DMS53 treated with DMSO at 0.1 percent for 48 hours (cell line): ENCODE measurements around the gene TRIML2.

Experiments used
- DNase-seq: peaks from one replicate; lab custom pipeline; 2025; ENCODE audit not compliant: unreplicated experiment; lab: John Stamatoyannopoulos, UW

The TRIML2 gene, protein sequence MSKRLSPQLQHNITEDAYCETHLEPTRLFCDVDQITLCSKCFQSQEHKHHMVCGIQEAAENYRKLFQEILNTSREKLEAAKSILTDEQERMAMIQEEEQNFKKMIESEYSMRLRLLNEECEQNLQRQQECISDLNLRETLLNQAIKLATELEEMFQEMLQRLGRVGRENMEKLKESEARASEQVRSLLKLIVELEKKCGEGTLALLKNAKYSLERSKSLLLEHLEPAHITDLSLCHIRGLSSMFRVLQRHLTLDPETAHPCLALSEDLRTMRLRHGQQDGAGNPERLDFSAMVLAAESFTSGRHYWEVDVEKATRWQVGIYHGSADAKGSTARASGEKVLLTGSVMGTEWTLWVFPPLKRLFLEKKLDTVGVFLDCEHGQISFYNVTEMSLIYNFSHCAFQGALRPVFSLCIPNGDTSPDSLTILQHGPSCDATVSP

GRCh38 chr4:188109157-188109755, at the start of gene TRIML2:
TSS of gene TRIML2 (minus strand) at chr4:188109603. CDS start at chr4:188105368, 4,235 bp downstream.
- DNase-seq, result no peak

DNA sequence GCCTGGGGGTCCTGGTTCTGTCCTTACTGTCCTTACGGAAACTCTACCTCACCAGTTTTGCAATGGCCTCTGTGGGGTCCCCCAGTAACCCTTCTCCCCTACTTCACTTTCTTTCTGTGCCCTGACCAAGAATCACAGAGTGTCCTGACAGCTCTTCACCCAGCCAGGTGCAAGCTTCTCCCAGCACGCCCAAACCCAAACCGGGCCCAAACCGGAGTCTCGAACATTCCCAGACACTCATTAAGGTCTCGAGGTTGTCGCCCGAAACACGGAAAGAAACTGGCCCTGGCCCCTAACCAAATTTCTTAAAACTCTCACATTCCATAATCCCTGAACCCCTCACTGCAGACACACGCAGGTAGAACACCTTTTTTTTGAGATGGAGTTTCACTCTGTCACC, 48.9 kb upstream of the TRIML2 start:
- DNase-seq, result no peak

- no peak for DNase-seq
Observed at GRCh38 chr4:188154668-188155405, 45.4 kb upstream of the TRIML2 start.

- DNase-seq, result no peak
Observed at GRCh38 chr4:188147776-188148175, 38.4 kb upstream of the TRIML2 start.

- DNase-seq, result no peak
Observed at GRCh38 chr4:188147176-188147575, 37.8 kb upstream of the TRIML2 start.

DNA sequence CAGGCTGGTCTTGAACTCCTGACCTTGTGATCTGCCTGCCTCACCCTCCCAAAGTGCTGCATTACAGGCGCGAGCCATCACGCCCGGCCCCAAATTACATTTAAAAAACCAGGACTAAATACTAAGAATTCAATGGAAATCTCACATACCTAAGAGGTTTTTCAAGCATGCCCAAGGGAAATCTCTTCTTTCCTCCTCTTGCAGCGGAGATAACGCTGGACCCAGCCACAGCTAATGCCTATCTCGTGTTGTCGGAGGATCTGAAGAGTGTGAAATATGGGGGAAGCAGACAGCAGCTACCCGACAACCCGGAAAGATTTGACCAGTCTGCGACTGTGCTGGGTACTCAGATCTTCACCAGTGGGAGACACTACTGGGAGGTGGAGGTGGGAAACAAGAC, 37.2 kb upstream of the TRIML2 start:
- DNase-seq, result no peak

- no peak for DNase-seq
Observed at GRCh38 chr4:188145601-188146000, 36.2 kb upstream of the TRIML2 start.

GRCh38 chr4:188143731-188144130, 34.3 kb upstream of the TRIML2 start:
- DNase-seq, result no peak

DNA sequence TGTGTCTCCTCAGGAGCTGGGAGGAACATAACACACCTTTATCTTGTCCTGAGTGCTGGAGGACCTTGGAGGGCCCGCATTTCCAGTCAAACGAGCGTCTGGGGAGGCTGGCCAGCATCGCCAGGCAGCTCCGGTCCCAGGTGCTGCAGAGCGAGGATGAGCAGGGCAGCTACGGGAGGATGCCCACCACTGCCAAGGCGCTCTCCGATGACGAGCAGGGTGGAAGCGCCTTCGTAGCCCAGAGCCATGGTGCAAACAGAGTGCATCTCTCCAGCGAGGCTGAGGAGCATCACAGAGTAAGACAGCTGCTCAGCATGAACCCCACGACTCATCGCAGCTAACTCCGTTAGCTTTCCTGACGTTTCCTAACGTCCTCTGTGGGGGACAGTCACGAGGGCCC, 30.3 kb upstream of the TRIML2 start:
- DNase-seq, result no peak

- DNase-seq, result no peak
Observed at GRCh38 chr4:188139141-188139540, 29.7 kb upstream of the TRIML2 start, which contains the start of gene TRIML1. TSS of gene TRIML1 (plus strand) at chr4:188139441. CDS start at chr4:188139559, 118 bp downstream.

DNA sequence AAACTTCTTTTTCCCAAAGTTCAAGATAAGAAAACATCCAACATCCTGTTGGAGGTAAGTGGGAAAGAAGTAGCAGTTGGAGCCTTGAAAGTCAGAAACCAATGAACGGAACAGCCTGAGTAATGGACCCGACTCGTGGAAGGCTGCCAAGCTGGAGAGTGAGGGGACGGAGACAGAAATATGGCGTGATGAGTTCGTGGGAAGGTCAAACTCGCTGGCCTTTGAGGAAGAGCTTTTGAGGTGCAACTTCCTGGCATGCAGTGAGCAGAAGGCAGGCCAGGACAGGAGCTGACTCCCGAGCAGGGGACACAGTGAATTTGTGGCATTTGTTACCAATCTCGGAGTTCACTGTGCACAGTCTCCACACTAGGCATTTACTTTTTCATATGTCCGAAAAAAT, 28.8 kb upstream of the TRIML2 start:
- no peak for DNase-seq

- DNase-seq, result no peak
Observed at GRCh38 chr4:188132232-188132631, 22.8 kb upstream of the TRIML2 start.

DNA sequence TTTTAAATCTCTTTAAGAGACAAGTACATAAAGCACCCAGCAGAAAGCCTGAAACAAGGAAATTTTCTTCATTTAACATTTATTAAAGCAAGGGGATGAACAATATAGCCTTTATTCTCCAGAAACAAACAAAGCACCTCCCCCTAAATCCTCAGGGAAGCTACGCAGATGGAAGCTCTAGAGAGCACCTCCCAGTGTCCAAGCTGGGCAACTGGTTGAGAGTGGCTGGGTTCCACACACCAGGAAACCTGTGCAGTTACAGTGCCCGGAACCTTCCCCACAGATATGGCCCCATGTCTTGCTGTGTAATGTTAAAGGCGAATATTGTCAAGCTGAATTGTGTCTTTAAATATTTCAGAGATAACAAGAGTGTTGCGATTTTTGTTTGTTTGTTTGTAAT, 21.0 kb upstream of the TRIML2 start:
- DNase-seq, result no peak

DNA sequence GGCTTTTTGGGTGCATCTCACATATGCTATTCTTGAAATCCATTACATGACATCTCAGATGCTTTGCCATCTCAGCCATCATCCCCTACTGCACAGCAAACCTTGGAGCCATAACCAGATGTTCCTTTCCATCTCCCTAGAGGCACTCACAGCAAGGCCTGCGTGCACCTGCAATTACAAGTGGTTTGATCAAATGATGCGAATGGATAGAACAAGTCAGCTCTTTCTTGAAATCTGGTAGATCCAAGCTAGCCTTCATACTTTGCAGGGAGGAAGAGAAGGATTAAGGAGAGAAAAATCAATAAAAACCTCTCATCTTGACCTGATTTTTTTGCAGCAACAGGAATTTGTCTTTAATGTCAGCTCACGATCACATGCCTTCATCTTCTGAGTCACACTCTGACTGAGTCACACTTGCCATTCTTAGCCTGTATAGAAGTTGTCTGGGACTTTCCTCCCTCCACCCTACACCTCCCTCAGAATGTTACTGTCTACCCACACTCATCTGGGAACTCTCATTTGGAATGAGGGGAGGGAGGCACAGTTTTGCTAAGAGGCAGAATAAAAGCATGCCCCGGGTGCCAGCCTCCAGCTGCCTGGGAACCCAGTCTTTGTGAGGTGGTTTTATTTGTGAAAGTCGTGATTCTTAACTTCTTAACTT, 17.9 kb upstream of the TRIML2 start:
- DNase-seq, result no peak

DNA sequence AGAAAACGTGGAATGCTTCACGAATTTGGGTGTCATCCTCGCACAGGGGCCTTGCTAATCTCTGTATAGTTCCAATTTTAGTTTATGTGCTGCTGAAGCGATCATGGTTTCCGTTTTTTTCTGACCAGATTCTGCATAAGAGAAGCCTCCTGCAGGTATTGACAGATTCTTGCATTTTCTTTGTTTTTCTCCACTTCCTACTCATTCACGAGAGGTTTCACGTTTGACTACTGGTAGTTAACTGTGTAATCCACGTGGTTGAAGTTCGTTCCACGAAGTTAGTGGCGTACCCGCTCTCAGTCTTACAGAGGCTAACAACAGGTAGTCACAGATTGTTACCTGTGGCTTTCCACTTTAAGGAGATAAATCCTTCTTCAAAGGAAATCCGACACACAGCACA, 12.1 kb upstream of the TRIML2 start:
- no peak for DNase-seq

GRCh38 chr4:188117631-188118324, 8.4 kb upstream of the TRIML2 start:
- no peak for DNase-seq

DNA sequence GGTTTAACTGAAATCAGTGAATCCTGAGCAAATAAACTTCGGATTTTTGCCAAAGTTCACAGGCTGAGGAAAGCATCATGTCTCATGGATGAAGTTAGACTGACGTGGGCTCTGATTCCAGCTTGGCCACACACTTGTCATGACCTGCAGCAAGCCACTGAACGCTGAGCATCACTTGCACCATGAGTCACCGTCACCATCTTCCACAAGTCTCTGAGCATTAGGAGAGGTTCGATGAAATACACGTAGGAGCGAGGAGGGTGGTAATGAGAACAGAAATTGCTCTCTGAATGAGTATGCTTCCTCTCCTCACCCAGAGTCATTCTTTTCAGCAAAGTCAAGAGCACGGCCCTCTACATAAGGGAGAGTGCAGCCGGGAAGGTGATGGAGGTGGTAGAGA, 3.8 kb upstream of the TRIML2 start:
- no peak for DNase-seq

DNA sequence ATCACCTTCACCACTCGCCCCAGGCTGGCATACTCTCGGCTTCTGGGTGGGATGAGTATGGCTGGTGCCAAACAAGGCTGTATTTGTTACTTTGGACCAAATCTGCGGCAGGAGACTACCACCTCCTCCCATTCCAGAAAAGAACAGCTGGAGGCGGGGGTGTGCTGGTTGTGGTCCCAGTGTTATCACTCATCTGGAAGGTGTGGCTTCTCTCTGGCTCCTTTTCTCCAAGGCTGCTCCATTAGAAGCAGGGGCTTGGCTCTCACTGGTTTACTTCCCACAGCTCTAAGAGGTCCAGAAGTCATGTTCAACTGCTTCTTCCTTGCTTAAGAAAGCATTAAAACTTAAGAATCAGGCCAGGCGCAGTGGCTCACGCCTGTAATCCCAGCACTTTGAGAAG, 2.6 kb upstream of the TRIML2 start:
- no peak for DNase-seq

GRCh38 chr4:188110741-188111471, 1.5 kb upstream of the TRIML2 start:
- DNase-seq, result no peak

DNA sequence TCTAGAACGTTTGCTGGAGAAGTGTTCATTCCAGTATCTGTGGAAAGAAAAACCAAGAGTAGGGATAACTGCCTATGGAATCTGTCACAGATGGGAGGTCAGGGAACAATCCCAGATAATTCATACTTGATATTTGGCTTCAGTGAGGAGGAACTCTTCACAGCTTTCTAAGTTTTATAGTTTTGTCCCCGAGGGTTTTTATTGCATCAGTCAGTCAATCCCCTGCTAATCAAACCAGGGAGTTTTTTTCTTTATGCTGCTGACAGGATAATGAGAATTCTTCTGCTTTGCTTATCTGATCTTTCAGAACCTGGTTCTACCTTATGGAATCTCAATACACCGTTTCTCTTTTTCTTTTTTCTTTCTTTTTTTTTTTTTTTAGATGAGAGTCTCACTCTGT, 633 bp upstream of the TRIML2 start:
- DNase-seq, result no peak
